GM13977 (cell line): ENCODE data around the gene SKIDA1.

Experiments used
- DNase-seq: peaks from one replicate; pipeline ENCODE4 v3.0.0; 2012; ENCODE audit warnings: low spot score
- in situ Hi-C: fragments of 300-500 bp; cut with MboI; formaldehyde crosslinking; loops from one replicate; pipeline ENCODE4 v1.12.0; 2022; ENCODE audit warnings: low sequenced_read_pairs, low pct_unique_long_range_greater_than_20kb, mixed read lengths, inconsistent platforms; ENCODE audit not compliant: unreplicated experiment
- TF ChIP-seq, protein P1 (sequence below): IDR thresholded peaks from 2 replicates; pipeline ENCODE4 v1.5.1; 2012; ENCODE audit warnings: mild to moderate bottlenecking, control low read depth; ENCODE audit not compliant: insufficient read depth; ENCODE audit errors: extremely low read depth, missing control alignments

SKIDA1 gene

GRCh38 chr10:21479570-21480315 is 45.7 kb downstream of the SKIDA1 start:
- DNase-seq, result no peak
- in situ Hi-C loops, result loop anchor here (25.0 kb wide), 1 partner anchor 192 kb away; no protein-coding TSS in a partner anchor
- TF ChIP-seq, protein P1, sequence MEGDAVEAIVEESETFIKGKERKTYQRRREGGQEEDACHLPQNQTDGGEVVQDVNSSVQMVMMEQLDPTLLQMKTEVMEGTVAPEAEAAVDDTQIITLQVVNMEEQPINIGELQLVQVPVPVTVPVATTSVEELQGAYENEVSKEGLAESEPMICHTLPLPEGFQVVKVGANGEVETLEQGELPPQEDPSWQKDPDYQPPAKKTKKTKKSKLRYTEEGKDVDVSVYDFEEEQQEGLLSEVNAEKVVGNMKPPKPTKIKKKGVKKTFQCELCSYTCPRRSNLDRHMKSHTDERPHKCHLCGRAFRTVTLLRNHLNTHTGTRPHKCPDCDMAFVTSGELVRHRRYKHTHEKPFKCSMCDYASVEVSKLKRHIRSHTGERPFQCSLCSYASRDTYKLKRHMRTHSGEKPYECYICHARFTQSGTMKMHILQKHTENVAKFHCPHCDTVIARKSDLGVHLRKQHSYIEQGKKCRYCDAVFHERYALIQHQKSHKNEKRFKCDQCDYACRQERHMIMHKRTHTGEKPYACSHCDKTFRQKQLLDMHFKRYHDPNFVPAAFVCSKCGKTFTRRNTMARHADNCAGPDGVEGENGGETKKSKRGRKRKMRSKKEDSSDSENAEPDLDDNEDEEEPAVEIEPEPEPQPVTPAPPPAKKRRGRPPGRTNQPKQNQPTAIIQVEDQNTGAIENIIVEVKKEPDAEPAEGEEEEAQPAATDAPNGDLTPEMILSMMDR, result no peak

GRCh38 chr10:21475393-21475792 is 50.1 kb downstream of the SKIDA1 start:
- in situ Hi-C loops, result loop anchor here (25.0 kb wide), 1 partner anchor 188 kb away; no protein-coding TSS in a partner anchor

GRCh38 chr10:21473541-21473940 is 51.9 kb downstream of the SKIDA1 start:
- TF ChIP-seq, protein P1, result no peak
- in situ Hi-C loops, result loop anchor here (25.0 kb wide), 1 partner anchor 386 kb away; no protein-coding TSS in a partner anchor
- DNase-seq, result no peak

More at GRCh38 chr10:21475393-21475792, 50.1 kb downstream of the SKIDA1 start:
- TF ChIP-seq, protein P1, result no peak
- DNase-seq, result no peak

DNA sequence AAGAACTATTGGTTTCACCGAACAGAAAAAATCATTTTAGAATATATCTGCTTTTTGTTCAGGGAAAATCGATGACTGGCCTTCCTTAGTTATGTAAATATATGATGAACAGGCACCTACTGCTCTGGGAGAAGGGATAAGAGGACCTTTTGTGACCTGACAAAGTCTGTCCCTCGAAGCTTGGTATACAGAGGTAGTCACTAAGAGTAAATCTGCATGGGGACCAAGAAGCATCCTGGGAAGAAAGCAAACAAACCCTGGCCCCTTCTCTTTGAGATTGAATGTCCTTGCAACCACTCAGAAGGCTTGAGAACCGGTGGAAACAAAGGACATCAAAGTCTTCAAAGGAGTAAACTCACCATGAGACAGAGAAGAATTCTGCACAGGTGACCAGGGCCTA is 52.3 kb downstream of the SKIDA1 start:
- TF ChIP-seq, protein P1, result no peak
- in situ Hi-C loops, result loop anchor here (25.0 kb wide), 1 partner anchor 386 kb away; no protein-coding TSS in a partner anchor
- no peak for DNase-seq

DNA sequence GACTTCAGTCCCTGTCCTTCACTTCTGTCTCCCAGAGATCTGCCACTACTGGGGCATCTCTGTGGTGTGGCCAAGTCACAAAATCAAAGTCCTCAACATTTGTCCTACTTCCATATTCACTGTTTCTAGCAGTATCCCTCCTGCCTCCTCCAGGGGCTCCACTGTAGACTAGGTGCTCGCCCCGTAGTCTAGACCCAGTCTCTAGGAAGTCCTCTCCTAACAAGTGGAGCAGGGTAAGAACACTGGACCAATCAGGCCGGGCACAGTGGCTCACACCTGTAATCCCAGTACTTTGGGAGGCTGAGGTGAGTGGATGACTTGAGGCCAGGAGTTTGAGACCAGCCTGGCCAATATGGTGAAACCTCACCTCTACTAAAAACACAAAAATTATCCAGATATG is 57.4 kb downstream of the SKIDA1 start:
- in situ Hi-C loops, result loop anchor here (25.0 kb wide), 1 partner anchor 381 kb away; no protein-coding TSS in a partner anchor
- TF ChIP-seq, protein P1, result no peak

DNA sequence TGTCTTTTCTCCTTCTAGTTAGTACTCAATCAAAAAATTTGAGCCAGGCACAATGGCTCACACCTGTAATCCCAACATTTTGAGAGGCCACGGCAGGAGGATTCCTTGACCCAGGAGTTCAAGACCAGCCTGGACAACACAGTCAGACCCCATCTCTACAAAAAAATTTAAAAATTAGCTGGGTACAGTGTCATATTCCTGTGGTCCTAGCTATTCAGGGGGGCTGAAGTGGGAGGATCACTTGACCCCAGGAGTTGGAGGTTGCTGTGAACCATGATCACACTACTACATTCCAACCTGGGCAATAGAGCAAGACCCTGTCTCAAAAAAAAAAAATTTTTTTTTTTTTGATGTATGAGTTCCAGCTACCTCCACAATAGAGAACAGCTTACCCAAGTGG is 57.8 kb downstream of the SKIDA1 start:
- no peak for DNase-seq
- in situ Hi-C loops, result loop anchor here (25.0 kb wide), 1 partner anchor 380 kb away; no protein-coding TSS in a partner anchor
- TF ChIP-seq, protein P1, result no peak

More for the DNA sequence above, 57.4 kb downstream of the SKIDA1 start:
- no peak for DNase-seq
